H4 (cell line): Measurements from ENCODE around the gene SESN2. TPM values are rescaled to one million over a fixed set of nuclear protein-coding genes. Genes with fewer than 3 reads are reported as not detected.
"Not testable (repeated sequence)": the region's sequence is repeated elsewhere in the genome, so short reads cannot be mapped to it uniquely, and the experiment has no call there.

Experiments used
- DNase-seq: peaks from one replicate; pipeline ENCODE4 v3.0.0-alpha.2; 2015; ENCODE audit warnings: low spot score
- total RNA-seq: library from RNA; depleted of rRNA; stranded (reverse); fragments of >200 nt; shearing (Covaris generic); gene quantifications from 2 replicates; pipeline ENCODE4 v1.2.3, GENCODE V29; 2014; rRNA removed

SESN2 gene
- total RNA-seq, 1 experiment from 2014 or later, result 11.8 TPM

DNA sequence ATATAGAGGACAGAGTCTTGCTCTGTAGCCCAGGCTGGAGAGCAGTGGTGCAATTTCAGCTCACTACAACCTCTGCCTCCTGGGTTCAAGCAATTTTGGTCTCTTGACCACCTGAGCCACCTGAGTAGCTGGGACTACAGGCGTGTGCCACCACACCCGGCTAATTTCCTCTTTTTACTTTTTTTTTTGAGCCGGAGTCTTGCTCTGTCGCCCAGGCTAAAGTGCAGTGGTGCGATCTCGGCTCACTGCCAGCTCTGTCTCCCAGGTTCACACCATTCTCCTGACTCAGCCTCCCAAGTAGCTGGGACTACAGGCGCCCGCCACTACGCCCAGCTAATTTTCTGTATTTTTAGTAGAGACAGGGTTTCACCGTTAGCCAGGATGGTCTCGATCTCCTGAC lies 68.1 kb downstream of the SESN2 start:
- DNase-seq, result not testable (repeated sequence)

- no peak for DNase-seq
These were observed 68.9 kb downstream of the SESN2 start for GRCh38 chr1:28328228-28328648.

DNA sequence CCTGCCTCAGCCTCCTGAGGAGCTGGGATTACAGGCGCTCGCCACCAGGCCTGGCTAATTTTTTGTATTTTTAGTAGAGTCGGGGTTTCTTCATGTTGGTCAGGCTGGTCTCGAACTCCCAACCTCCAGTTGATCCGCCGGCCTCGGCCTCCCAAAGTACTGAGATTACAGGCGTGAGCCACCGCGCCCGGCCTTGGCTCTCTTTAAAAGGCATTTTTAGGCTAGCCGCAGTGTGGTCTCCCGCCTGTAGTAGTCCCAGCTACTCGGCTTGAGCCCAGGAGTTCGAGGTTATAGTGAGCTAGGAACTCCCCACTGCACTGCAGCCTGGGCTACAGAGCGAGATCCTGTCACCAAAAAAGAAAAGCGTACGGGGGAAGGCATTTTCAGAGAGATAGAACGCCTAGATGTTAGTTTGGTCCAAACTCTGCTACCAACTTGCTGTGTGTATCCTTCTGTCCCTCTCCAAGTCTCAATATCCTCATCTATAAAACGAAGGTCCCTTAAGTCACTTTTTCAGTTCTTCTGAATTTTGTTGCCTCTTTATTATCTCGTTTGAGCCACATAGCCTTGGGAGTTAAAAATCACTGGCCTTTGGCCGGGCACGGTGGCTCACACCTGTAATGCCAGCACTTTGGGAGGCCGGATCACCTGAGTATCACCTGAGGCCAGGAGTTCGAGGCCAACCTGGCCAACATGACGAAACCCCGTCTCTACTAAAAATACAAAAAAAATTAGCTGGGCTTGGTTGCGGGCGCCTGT lies 70.3 kb downstream of the SESN2 start:
- no peak for DNase-seq

Other genes with a start within 250 kb of the SESN2 start
- 8.2 and 9.2 TPM in 2 replicates for gene EYA3, start 170.9 kb upstream of the SESN2 start, total RNA-seq
- 0.04 TPM in 1 of 2 replicates, not detected in the other for gene PTAFR, start 82.8 kb upstream of the SESN2 start, total RNA-seq
- 118 and 119 TPM in 2 replicates for gene DNAJC8, start 26.5 kb upstream of the SESN2 start, total RNA-seq
- 297 and 318 TPM in 2 replicates for gene ATP5IF1, start 23.4 kb upstream of the SESN2 start, total RNA-seq
- 14.9 and 20.7 TPM in 2 replicates for gene MED18, start 69.5 kb downstream of the SESN2 start, total RNA-seq
- 7.9 and 15.5 TPM in 2 replicates for gene PHACTR4, start 110.2 kb downstream of the SESN2 start, total RNA-seq
- 63.2 and 65.6 TPM in 2 replicates for gene RCC1, start 246.5 kb downstream of the SESN2 start, total RNA-seq